Mucosa of rectum (tissue), 2 donors: Measurements from ENCODE around the gene DUS3L.
"Not testable (repeated sequence)": the region's sequence is repeated elsewhere in the genome, so short reads cannot be mapped to it uniquely, and the experiment has no call there.

Experiments
- H3K27ac ChIP-seq, 2 donors: one replicate each; pipeline ENCODE4 v1.7.0; 2013; ENCODE audit warnings: inconsistent platforms in 2 of 2, low read depth in 2 of 2, low read length in 2 of 2
- H3K27me3 ChIP-seq, 2 donors: one replicate each; pipeline ENCODE4 v1.7.0; 2013; ENCODE audit warnings: low read length in 2 of 2; ENCODE audit not compliant: control insufficient read depth in 2 of 2, insufficient read depth in 2 of 2
- H3K36me3 ChIP-seq, 2 donors: one replicate each; pipeline ENCODE4 v1.7.0; 2013; ENCODE audit warnings: low read length in 2 of 2; ENCODE audit not compliant: control insufficient read depth in 2 of 2, insufficient read depth in 2 of 2
- H3K4me1 ChIP-seq, 2 donors: one replicate each; pipeline ENCODE4 v1.7.0; 2013; ENCODE audit warnings: low read length in 2 of 2, mild to moderate bottlenecking in 1 of 2; ENCODE audit not compliant: control insufficient read depth in 2 of 2, insufficient read depth in 2 of 2
- H3K4me3 ChIP-seq, 2 donors: one replicate each; pipeline ENCODE4 v1.7.0; 2013; ENCODE audit warnings: low read length in 2 of 2
- H3K9ac ChIP-seq, 2 donors: one replicate each; pipeline ENCODE4 v1.7.0; 2013; ENCODE audit warnings: low read length in 2 of 2, low read depth in 1 of 2, mild to moderate bottlenecking in 1 of 2
- H3K9me3 ChIP-seq, 2 donors: one replicate each; pipeline ENCODE4 v1.7.0; 2013; ENCODE audit warnings: low read length in 2 of 2; ENCODE audit not compliant: control insufficient read depth in 2 of 2
- donor health status: healthy.
- donor health status: Normal muscosa, but diverticular disease.

Gene DUS3L

DNA sequence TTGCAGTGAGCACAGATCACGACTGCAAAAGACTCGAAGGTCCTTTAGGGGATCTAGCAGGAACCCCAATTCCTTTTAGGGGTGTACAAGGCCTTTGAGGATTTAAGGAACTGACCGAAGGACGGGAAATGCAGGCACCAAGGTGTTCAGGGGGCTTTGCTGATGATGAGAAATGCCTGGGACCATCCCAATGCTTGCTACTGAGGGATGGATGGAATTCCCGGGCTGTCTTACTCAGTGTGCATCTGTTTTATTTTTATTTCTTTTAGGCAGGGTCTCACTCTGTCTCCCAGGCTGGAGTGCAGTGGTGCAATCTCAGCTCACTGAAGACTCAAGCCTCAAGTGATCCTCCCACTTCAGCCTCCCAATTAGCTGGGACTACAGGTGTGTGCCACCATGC is 17.7 kb downstream of the DUS3L start:
- H3K4me3 ChIP-seq = no peak overlapping the region
- no peaks in the 10 kb centered on the region for H3K9me3 ChIP-seq
- no peaks in the 10 kb centered on the region for H3K36me3 ChIP-seq
- H3K27me3 ChIP-seq = no peaks in the 10 kb centered on the region
- no peak overlapping the region for H3K9ac ChIP-seq
- H3K27ac ChIP-seq = no peak overlapping the region
- no peaks in the 10 kb centered on the region for H3K4me1 ChIP-seq

DNA sequence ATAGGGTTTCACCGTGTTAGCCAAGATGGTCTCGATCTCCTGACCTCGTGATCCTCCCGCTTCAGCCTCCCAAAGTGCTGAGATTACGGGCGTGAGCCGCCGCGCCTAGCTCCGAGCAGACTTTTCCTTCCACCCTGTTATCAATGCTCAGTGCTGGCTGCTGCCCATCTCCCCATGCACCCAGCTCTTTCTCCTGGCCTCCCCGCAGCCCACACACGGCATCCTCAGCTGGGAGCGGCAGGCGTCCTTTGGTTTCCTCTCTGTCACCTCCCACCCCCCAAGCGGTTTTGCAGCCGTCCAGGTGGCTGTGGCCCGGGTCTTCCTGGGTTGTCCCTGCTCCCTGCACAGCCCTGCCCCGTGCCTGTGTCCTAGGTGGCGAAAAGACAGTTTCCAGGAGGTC is 18.5 kb downstream of the DUS3L start:
- H3K27ac ChIP-seq = no peak overlapping the region
- no peak overlapping the region for H3K9ac ChIP-seq
- no peaks in the 10 kb centered on the region for H3K36me3 ChIP-seq
- no peaks in the 10 kb centered on the region for H3K4me1 ChIP-seq
- H3K27me3 ChIP-seq = no peaks in the 10 kb centered on the region
- H3K9me3 ChIP-seq = no peaks in the 10 kb centered on the region
- no peak overlapping the region for H3K4me3 ChIP-seq

DNA sequence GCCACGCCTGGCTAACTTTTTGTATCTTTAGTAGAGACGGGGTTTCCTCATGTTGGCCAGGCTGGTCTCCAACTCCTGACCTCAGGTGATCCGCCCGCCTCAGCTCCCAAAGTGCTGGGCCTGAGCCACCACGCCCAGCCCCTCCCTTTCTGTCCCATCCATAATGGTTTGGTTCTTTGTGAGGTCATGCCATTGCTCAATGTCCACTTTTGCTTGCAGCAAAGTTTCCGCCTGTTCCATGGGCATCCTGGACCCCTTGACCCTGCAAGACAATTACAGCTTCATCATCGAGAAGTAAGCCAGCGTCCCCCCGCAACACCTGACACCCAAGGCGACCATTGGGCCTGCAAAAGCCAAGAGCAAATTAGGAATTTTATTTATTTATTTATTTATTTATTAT is 23.0 kb downstream of the DUS3L start:
- Histone ChIP-seq H3K4me3 (no peak overlapping the region), H3K27me3 (no peaks in the 10 kb centered on the region), H3K36me3 (no peaks in the 10 kb centered on the region), H3K9ac (no peak overlapping the region), H3K9me3 (no peaks in the 10 kb centered on the region), H3K27ac (no peak overlapping the region), H3K4me1 (no peaks in the 10 kb centered on the region)

DNA sequence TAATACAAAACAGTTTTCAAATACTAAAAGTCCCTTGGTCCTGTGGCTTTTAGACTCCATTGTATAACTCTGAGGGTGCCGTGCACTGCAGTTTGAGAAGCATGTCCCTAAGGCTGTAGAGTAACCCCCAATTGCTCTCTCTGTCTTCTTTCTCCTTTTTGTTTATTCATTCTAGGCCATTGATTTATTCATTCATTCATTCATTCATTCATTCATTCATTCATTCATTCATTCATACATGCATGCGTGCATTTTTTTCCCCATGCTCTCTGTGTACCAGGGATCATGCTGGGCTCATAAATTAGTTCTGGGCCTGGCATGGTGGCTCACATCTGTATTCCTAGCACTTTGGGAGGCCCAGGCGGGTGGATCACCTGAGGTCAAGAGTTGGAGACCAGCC is 25.7 kb downstream of the DUS3L start:
- Histone ChIP-seq H3K9me3 (no peaks in the 10 kb centered on the region), H3K27ac (no peak overlapping the region), H3K4me3 (no peak overlapping the region), H3K27me3 (no peaks in the 10 kb centered on the region), H3K9ac (no peak overlapping the region), H3K4me1 (no peaks in the 10 kb centered on the region), H3K36me3 (no peaks in the 10 kb centered on the region)

DNA sequence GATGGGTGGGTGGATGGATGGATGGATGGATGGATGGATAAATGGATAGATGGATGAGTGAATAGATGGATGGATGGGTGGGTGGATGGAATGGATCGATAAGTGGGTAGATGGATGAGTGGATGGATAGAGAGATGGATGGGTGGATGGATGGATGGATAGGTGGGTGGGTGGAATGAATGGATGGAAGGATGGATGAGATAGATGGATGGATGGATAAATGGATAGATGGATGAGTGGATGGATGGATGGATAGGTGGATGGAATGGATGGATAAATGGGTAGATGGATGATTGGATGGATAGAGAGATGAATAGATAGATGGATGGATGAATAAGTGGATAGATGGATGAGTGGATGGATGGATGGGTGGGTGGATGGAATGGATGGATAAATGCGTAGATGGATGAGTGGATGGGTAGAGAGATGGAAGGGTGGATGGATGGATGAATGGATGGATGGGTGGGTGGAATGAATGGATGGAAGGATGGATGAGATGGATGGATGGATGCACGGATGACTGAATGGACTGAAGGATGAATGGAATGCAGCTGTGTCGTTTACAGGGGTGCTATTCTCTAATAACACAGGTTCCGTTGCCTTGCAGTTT is 28.2 kb downstream of the DUS3L start:
- no peak overlapping the region for H3K27ac ChIP-seq
- H3K27me3 ChIP-seq = peaks cover 0 to 5% of the 10 kb centered on the region in 2 donors
- no peak overlapping the region for H3K4me3 ChIP-seq
- no peak overlapping the region for H3K9ac ChIP-seq
- H3K4me1 ChIP-seq = no peaks in the 10 kb centered on the region
- H3K36me3 ChIP-seq = no peaks in the 10 kb centered on the region
- no peaks in the 10 kb centered on the region for H3K9me3 ChIP-seq

DNA sequence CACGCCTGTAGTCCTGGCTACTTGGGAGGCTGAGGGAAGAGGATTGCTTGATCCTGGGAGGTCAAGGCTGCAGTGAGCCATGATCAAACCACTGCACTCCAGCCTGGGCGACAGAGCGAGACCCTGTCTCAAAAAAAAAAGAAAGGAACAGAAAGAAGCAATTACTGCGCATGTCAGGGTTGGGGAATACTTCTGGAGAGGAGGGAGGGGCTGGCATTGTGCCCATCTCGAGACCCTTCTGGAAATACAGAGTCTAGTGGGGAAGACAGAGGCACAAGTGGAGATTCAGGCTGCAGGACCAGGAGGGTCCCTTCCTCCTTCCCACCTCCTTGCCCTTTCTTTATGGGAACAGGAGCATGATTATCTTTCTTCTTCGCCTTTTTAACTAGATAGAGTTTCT is 37.2 kb downstream of the DUS3L start:
- H3K27me3 ChIP-seq = peaks cover 0 to 5% of the 10 kb centered on the region in 2 donors
- H3K9me3 ChIP-seq = no peaks in the 10 kb centered on the region
- no peaks in the 10 kb centered on the region for H3K36me3 ChIP-seq
- no peak overlapping the region for H3K9ac ChIP-seq
- no peak overlapping the region for H3K4me3 ChIP-seq
- H3K27ac ChIP-seq = no peak overlapping the region
- H3K4me1 ChIP-seq = no peaks in the 10 kb centered on the region

DNA sequence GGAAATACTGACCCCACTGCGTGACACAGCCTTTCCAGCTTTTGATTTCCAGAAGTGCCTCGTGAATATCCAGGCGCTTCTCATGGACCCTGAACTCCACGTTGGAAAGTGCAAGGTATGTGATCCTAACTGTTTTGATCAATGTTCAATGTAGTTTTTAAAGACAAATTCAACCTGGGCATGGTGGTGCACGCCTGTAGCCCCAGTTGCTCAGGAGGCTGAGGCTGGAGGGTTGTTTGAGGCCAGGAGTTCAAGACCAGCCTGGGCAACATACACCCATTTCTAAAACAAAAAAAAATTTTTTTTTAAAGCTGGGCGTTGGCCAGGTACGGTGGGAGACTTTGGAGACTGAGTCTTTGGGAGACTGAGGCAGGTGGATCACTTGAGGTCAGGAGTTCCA is 39.3 kb downstream of the DUS3L start:
- Histone ChIP-seq H3K27me3 (no peaks in the 10 kb centered on the region), H3K4me1 (no peaks in the 10 kb centered on the region), H3K36me3 (no peaks in the 10 kb centered on the region), H3K9me3 (no peaks in the 10 kb centered on the region), H3K9ac (no peak overlapping the region), H3K4me3 (no peak overlapping the region), H3K27ac (no peak overlapping the region)

DNA sequence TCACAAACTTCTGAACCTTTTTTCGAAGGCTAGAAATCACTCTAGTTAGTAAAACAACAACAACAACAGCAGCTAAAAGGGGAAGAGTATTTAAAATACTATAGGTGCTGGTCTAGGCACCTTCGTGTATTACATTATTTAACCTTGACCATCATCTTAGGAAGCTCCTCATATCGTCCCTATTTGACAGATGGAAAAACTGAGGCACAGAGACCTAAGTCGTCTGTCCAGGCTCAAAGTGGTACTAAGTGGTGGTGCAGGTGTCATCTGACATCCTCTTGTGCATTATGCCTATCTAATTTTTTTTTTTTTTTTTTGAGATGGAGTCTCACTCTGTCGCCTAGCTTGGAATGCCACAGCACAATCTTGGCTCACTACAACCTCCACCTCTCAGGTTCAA is 41.5 kb downstream of the DUS3L start:
- no peaks in the 10 kb centered on the region for H3K27me3 ChIP-seq
- no peak overlapping the region for H3K4me3 ChIP-seq
- H3K9ac ChIP-seq = no peak overlapping the region
- no peaks in the 10 kb centered on the region for H3K9me3 ChIP-seq
- H3K4me1 ChIP-seq = no peaks in the 10 kb centered on the region
- no peak overlapping the region for H3K27ac ChIP-seq
- H3K36me3 ChIP-seq = no peaks in the 10 kb centered on the region

DNA sequence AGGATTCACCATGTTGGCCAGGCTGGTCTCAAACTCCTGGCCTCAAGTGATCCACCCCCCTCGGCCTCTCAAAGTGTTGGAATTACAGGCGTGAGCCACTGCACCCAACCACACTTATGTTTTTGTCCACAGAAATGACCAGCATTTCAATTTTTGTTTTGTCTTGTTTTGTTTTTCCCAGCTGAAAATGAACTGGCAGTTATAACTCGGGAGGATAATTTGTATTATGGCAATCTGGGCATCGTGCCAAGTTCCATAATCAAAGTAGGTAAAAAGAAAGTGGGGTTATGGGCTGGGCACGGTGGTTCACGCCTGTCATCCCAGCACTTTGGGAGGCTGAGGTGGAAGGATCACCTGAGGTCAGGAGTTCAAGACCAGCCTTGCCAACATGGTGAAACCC is 42.0 kb downstream of the DUS3L start:
- H3K27ac ChIP-seq, H3K9ac ChIP-seq, H3K4me1 ChIP-seq, H3K27me3 ChIP-seq, H3K36me3 ChIP-seq, H3K4me3 ChIP-seq, H3K9me3 ChIP-seq: not testable (repeated sequence)

DNA sequence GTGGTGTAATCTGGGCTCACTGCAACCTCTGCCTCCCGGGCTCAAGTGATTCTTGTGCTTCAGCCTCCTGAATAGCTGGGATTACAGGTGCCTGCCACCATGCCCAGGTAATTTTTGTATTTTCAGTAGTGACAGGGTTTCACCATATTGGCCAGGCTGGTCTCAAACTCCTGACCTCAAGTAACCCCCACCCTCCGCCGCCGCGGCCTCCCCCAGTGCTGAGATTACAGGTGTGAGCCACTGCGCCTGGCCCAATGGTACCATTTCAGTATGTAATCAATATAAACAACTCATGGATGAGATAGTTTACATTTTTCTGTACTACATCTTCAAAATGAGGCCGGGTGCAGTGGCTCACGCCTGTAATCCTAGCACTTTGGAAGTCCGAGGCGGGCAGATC is 46.0 kb downstream of the DUS3L start:
- not testable (repeated sequence) for H3K27ac ChIP-seq, H3K9me3 ChIP-seq, H3K4me3 ChIP-seq, H3K36me3 ChIP-seq, H3K9ac ChIP-seq, H3K27me3 ChIP-seq, H3K4me1 ChIP-seq

DNA sequence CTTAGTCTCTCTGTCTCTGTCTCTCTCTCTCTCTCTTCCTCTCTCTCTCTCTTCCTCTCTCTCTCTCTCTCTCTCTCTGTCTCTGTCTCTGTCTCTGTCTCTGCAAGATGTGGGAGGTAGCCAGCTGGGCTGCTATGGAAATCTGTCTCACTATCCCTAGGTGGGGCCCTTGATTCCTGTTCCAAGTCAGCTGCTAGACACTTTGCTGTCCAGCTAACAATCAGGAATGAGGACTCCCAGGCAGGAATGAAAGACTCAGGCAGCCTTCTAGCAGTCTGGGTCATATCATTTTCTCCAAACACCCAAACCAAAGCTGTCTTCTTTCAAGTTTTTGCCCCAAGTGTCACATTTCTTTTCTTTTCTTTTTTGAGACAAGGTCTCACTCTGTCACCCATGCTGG is 47.3 kb downstream of the DUS3L start:
- Histone ChIP-seq H3K4me1 (no peaks in the 10 kb centered on the region), H3K4me3 (no peak overlapping the region), H3K27ac (no peak overlapping the region), H3K9me3 (no peaks in the 10 kb centered on the region), H3K27me3 (no peaks in the 10 kb centered on the region), H3K36me3 (no peaks in the 10 kb centered on the region), H3K9ac (no peak overlapping the region)
